H1 (cell line): ENCODE data around the gene SPEF1. TPM values are rescaled to one million over a fixed set of nuclear protein-coding genes. Genes with fewer than 3 reads are reported as not detected.
"Not testable (repeated sequence)": the region's sequence is repeated elsewhere in the genome, so short reads cannot be mapped to it uniquely, and the experiment has no call there.

Source experiments
- CTCF ChIA-PET: fragments of 300-600 bp; sonication (Branson Sonifier 250); formaldehyde crosslinking; loops from one replicate; lab custom pipeline; 2021; ENCODE audit not compliant: partially characterized antibody; lab: Charles Lee
- POLR2A ChIA-PET: fragments of 300-600 bp; sonication (Branson Sonifier 250); formaldehyde crosslinking; loops from one replicate; lab custom pipeline; 2021; ENCODE audit warnings: inconsistent platforms; ENCODE audit not compliant: partially characterized antibody; lab: Charles Lee
- DNase-seq, 2 experiments: peaks; one replicate each; pipeline versions ENCODE4 v3.0.0 to v3.0.0-alpha.2; 2010 to 2022; ENCODE audit warnings: low spot score in 2 of 2, low read depth in 1 of 2, mixed read lengths in 1 of 2
- FAIRE-seq: peaks from 2 replicates; lab custom pipeline; 2011; peaks lifted over from hg19 to GRCh38; lab: Jason Lieb, UNC
- H2AFZ ChIP-seq: 2 replicates; pipeline ENCODE4 v1.8.1; 2012; ENCODE audit warnings: low read length, inconsistent platforms
- H2AK5ac ChIP-seq: 2 replicates; pipeline ENCODE4 v1.6.1; 2013; ENCODE audit warnings: low read depth, low read length
- H2BK120ac ChIP-seq: replicated peaks from 2 replicates; pipeline ENCODE3; 2013; ENCODE audit warnings: low read depth, low read length, inconsistent platforms
- H2BK12ac ChIP-seq: 2 replicates; pipeline ENCODE4 v1.6.1; 2013; ENCODE audit warnings: low read depth, low read length
- H2BK15ac ChIP-seq: 2 replicates; pipeline ENCODE4 v1.6.1; 2013; ENCODE audit warnings: low read length
- H2BK20ac ChIP-seq: 2 replicates; pipeline ENCODE4 v1.6.1; 2013; ENCODE audit warnings: low read length
- H2BK5ac ChIP-seq: 2 replicates; pipeline ENCODE4 v1.6.1; 2013; ENCODE audit warnings: low read depth, low read length
- H3K14ac ChIP-seq: 2 replicates; pipeline ENCODE4 v1.6.1; 2013; ENCODE audit warnings: inconsistent platforms; ENCODE audit not compliant: insufficient read length
- H3K18ac ChIP-seq: 2 replicates; pipeline ENCODE4 v1.6.1; 2013; ENCODE audit warnings: low read length; ENCODE audit errors: extremely low read depth
- H3K23ac ChIP-seq: 2 replicates; pipeline ENCODE4 v1.6.1; 2013; ENCODE audit warnings: inconsistent platforms; ENCODE audit not compliant: insufficient read length
- H3K23me2 ChIP-seq: 2 replicates; pipeline ENCODE4 v1.6.1; 2013; ENCODE audit warnings: low read depth, low read length
- H3K27ac ChIP-seq: 2 replicates; pipeline ENCODE4 v1.6.1; 2011; ENCODE audit warnings: low read depth, low read length, inconsistent platforms
- H3K27me3 ChIP-seq, 4 experiments: replicated peaks in 1 of 4; 1 replicate in 1 of 4; 2 replicates in 3 of 4; pipeline versions ENCODE4 v1.6.1 to v1.8.1; 2011 to 2013; ENCODE audit warnings: low read length in 3 of 4, mild to moderate bottlenecking in 3 of 4, inconsistent platforms in 2 of 4, mixed read lengths in 2 of 4, moderate library complexity in 1 of 4; ENCODE audit not compliant: control insufficient read depth in 3 of 4, insufficient read depth in 3 of 4; ENCODE audit errors: extremely low read depth in 1 of 4
- H3K36me3 ChIP-seq, 4 experiments: 2 replicates each; pipeline versions ENCODE4 v1.6.1 to v1.8.1; 2011 to 2013; ENCODE audit warnings: mild to moderate bottlenecking in 4 of 4, low read length in 3 of 4, moderate library complexity in 2 of 4, control low read depth in 1 of 4, inconsistent platforms in 1 of 4; ENCODE audit not compliant: insufficient read depth in 4 of 4, control insufficient read depth in 2 of 4
- H3K4ac ChIP-seq: replicated peaks from 2 replicates; pipeline ENCODE3; 2013; ENCODE audit warnings: low read length, low read depth, mixed read lengths, inconsistent platforms; ENCODE audit not compliant: insufficient read length
- H3K4me1 ChIP-seq, 4 experiments: replicated peaks in 1 of 4; 1 replicate in 1 of 4; 2 replicates in 3 of 4; pipeline versions ENCODE4 v1.6.1 to v1.8.1; 2011 to 2013; ENCODE audit warnings: low read length in 3 of 4, inconsistent platforms in 2 of 4, mixed read lengths in 1 of 4; ENCODE audit not compliant: insufficient read depth in 4 of 4, control insufficient read depth in 3 of 4
- H3K4me2 ChIP-seq, 2 experiments: 2 replicates each; pipeline versions ENCODE4 v1.6.1 to v1.8.1; 2011 to 2013; ENCODE audit warnings: low read depth in 2 of 2, low read length in 2 of 2, control low read depth in 1 of 2, inconsistent platforms in 1 of 2, mild to moderate bottlenecking in 1 of 2; ENCODE audit not compliant: insufficient read depth in 1 of 2
- H3K4me3 ChIP-seq, 4 experiments: fragments of 200-600, 300-600 bp in 1 of 4; sonication (generic), shearing (Covaris generic), sonication (Bioruptor Twin) in 1 of 4; 2 replicates each; pipeline versions ENCODE4 v1.5.1 to v1.8.1; 2011 to 2016; ENCODE audit warnings: low read length in 4 of 4, low read depth in 3 of 4, control low read depth in 2 of 4, inconsistent platforms in 2 of 4, mild to moderate bottlenecking in 2 of 4, mixed read lengths in 1 of 4, moderate library complexity in 1 of 4; ENCODE audit not compliant: insufficient read depth in 2 of 4; ENCODE audit errors: extremely low read depth in 1 of 4
- H3K56ac ChIP-seq: replicated peaks from 2 replicates; pipeline ENCODE3; 2013; ENCODE audit warnings: low read depth, mild to moderate bottlenecking, mixed read lengths, low read length, inconsistent platforms; ENCODE audit not compliant: insufficient read length
- H3K79me1 ChIP-seq: 2 replicates; pipeline ENCODE4 v1.6.1; 2013; ENCODE audit warnings: low read depth, low read length, control low read depth
- H3K79me2 ChIP-seq, 2 experiments: 2 replicates each; pipeline versions ENCODE4 v1.6.1 to v1.8.1; 2012 to 2013; ENCODE audit warnings: low read length in 2 of 2, mild to moderate bottlenecking in 2 of 2, inconsistent platforms in 1 of 2; ENCODE audit not compliant: insufficient read depth in 2 of 2, control insufficient read depth in 1 of 2
- H3K9ac ChIP-seq, 4 experiments: replicated peaks in 1 of 4; 1 replicate in 1 of 4; 2 replicates in 3 of 4; pipeline versions ENCODE4 v1.6.1 to v1.8.1; 2011 to 2013; ENCODE audit warnings: low read depth in 3 of 4, low read length in 3 of 4, control low read depth in 2 of 4, mild to moderate bottlenecking in 2 of 4, moderate library complexity in 2 of 4, inconsistent platforms in 1 of 4; ENCODE audit errors: extremely low read depth in 1 of 4
- H3K9me3 ChIP-seq, 2 experiments: 2 replicates each; pipeline versions ENCODE4 v1.6.1 to v1.8.1; 2012 to 2013; ENCODE audit warnings: mild to moderate bottlenecking in 2 of 2, moderate library complexity in 2 of 2, control low read depth in 1 of 2, inconsistent platforms in 1 of 2, low read depth in 1 of 2, low read length in 1 of 2, mixed read lengths in 1 of 2; ENCODE audit not compliant: insufficient read depth in 2 of 2
- H4K20me1 ChIP-seq, 2 experiments: replicated peaks in 1 of 2; 2 replicates each; pipeline versions ENCODE3 to v1.8.1; 2011 to 2013; ENCODE audit warnings: inconsistent platforms in 2 of 2, low read length in 2 of 2, mild to moderate bottlenecking in 1 of 2; ENCODE audit not compliant: insufficient read depth in 2 of 2, control insufficient read depth in 1 of 2
- H4K5ac ChIP-seq: 2 replicates; pipeline ENCODE4 v1.6.1; 2013; ENCODE audit warnings: low read length, low read depth, mixed read lengths, inconsistent platforms; ENCODE audit not compliant: insufficient read length
- H4K8ac ChIP-seq: 2 replicates; pipeline ENCODE4 v1.8.0; 2013; ENCODE audit warnings: mild to moderate bottlenecking, moderate library complexity, low read length, inconsistent platforms; ENCODE audit not compliant: insufficient read depth; ENCODE audit errors: extremely low read depth
- H4K91ac ChIP-seq: replicated peaks from 2 replicates; pipeline ENCODE3; 2013; ENCODE audit warnings: low read length, mixed read lengths, inconsistent platforms; ENCODE audit not compliant: insufficient read length
- BACH1 ChIP-seq: IDR thresholded peaks from 2 replicates; pipeline ENCODE4 v1.6.1; 2012; ENCODE audit warnings: low read length, improper control_type of control experiment
- CHD1 ChIP-seq: IDR thresholded peaks from 2 replicates; pipeline ENCODE4 v1.6.1; 2012; ENCODE audit warnings: low read depth, low read length, improper control_type of control experiment
- FOSL1 ChIP-seq: IDR thresholded peaks from 2 replicates; pipeline ENCODE4 v1.6.1; 2011; ENCODE audit warnings: mild to moderate bottlenecking, low read depth, low read length, moderate library complexity; ENCODE audit not compliant: insufficient read depth
- NRF1 ChIP-seq: IDR thresholded peaks from 2 replicates; pipeline ENCODE4 v1.6.1; 2011; ENCODE audit warnings: mild to moderate bottlenecking, low read depth, low read length, improper control_type of control experiment
- RNF2 ChIP-seq: fragments of 200-900, 300-1000 bp; sonication (generic); IDR thresholded peaks from 2 replicates; pipeline ENCODE4 v1.7.1; 2016; ENCODE audit warnings: borderline replicate concordance, low read depth, mild to moderate bottlenecking, antibody characterized with exemption, low read length; ENCODE audit not compliant: poor library complexity, severe bottlenecking; ENCODE audit errors: missing control alignments
- SIX5 ChIP-seq: IDR thresholded peaks from 2 replicates; pipeline ENCODE4 v1.6.1; 2011; ENCODE audit warnings: mild to moderate bottlenecking, low read depth, low read length
- SP2 ChIP-seq: IDR thresholded peaks from 2 replicates; pipeline ENCODE4 v1.6.1; 2012; ENCODE audit warnings: mild to moderate bottlenecking, low read length, inconsistent platforms
- ZNF274 ChIP-seq: IDR thresholded peaks from 2 replicates; pipeline ENCODE4 v1.7.0; 2012; ENCODE audit warnings: low read length, borderline replicate concordance; ENCODE audit errors: extremely low read depth
- WGBS, 2 experiments: shearing (Covaris generic) in 1 of 2; methylation state at CpG; one replicate each; pipeline versions ENCODE4 v1.1.6 to v1.1.7; 2013 to 2015; ENCODE audit warnings: low lambda C conversion rate in 2 of 2, mixed read lengths in 2 of 2, inconsistent platforms in 1 of 2, low coverage in 1 of 2, missing lambda C conversion rate in 1 of 2; ENCODE audit not compliant: insufficient replicate concordance in 2 of 2, insufficient coverage in 1 of 2, insufficient read length in 1 of 2; ENCODE audit errors: extremely low coverage in 1 of 2, missing lambda C conversion rate in 1 of 2; 5-methylcytosine and 5-hydroxymethylcytosine counted together
- polyA plus RNA-seq, 7 experiments: library from polyadenylated mRNA; depleted of rRNA in 3 of 7; stranded (reverse) in 5 of 7; unstranded in 2 of 7; fragments of >200 nt in 5 of 7; fragments of 200-250 nt in 2 of 7; gene quantifications; 1 replicate in 5 of 7; 2 replicates in 1 of 7; 4 replicates in 1 of 7; pipeline versions ENCODE4 v1.2.1 to v1.2.3, GENCODE V29; 2011 to 2013; ENCODE audit warnings: missing spikeins in 2 of 7, mixed read lengths in 2 of 7
- total RNA-seq: library from RNA; stranded (reverse); fragmentation: NEBNext Ultra II Directional; extraction: Animal tissue kit (Norgen Biotek cat#: 25700); gene quantifications from 2 replicates; pipeline ENCODE4 v1.2.1, GENCODE V29; 2021

Gene SPEF1
- total and polyA plus RNA-seq, 2 of the 8 experiments (the other 6 are each of a cell fraction or from before 2014, with no cell fraction given): 0.51 to 0.71 TPM

DNA sequence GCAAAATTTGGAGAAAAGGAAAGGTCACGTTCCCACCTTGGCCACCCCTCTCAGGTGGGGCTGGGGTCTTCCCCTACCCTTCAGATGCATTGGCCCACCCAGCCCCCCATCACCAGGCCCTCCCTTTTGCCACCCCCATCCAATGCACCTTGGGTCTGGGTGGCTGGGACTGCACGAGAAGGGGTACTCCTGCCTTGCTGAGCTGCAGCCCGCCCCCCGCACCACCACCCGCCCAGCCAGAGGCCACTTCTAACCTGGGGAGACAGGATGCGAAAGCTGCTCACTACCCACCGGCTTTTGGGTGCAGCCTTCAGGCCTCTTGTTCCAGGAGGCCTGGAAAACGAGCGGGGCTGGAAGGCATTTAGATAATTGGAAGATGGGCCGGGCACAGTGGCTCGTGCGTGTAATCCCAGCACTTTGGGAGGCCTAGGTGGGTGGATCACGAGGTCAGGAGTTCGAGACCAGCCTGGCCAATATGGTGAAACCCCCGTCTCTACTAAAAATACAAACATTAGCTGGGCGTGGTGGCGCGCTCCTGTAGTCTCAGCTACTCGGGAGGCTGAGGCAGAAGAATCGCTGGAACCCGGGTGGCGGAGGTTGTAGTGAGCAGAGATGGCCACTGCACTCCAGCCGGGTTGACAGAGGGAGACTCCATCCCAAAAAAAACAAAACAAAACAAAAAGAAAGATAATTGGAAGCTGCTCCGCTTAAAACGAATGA lies 13.6 kb upstream of the SPEF1 start (continued):
- TF ChIP-seq NRF1: no peak
- TF ChIP-seq BACH1: no peak
- TF ChIP-seq FOSL1: no peak
- no peak for TF ChIP-seq ZNF274
- TF ChIP-seq CHD1: no peak
- TF ChIP-seq SIX5: no peak
- no peak for TF ChIP-seq SP2
- no peak for TF ChIP-seq RNF2
- TF ChIP-seq, all 59 proteins: peak for 0

DNA sequence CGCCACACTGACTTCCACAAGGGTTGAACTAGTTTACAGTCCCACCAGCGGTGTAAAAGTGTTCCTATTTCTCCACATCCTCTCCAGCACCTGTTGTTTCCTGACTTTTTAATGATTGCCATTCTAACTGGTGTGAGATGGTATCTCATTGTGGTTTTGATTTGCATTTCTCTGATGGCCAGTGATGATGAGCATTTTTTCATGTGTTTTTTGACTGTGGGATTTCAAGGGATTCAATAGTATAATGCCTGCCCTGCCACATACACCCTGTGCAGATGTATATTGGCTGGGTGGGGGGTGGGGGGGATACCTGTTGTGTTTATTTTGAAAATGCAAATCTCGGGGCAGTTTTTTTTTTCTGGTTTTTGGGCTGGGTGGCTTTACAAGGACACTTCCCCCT lies 12.9 kb upstream of the SPEF1 start:
- H3K9ac ChIP-seq, H3K27ac ChIP-seq, H3K79me2 ChIP-seq, H3K56ac ChIP-seq, H3K23me2 ChIP-seq, H4K91ac ChIP-seq, H2BK120ac ChIP-seq, H4K5ac ChIP-seq, H3K36me3 ChIP-seq, H3K4me2 ChIP-seq, H3K27me3 ChIP-seq, H2BK20ac ChIP-seq, H3K4me3 ChIP-seq, H3K9me3 ChIP-seq, H3K4ac ChIP-seq, H2AK5ac ChIP-seq, H3K79me1 ChIP-seq, FAIRE-seq, H4K8ac ChIP-seq, H2BK5ac ChIP-seq, H3K18ac ChIP-seq, H2AFZ ChIP-seq, H2BK15ac ChIP-seq, H4K20me1 ChIP-seq, H2BK12ac ChIP-seq, H3K23ac ChIP-seq, DNase-seq, H3K14ac ChIP-seq: not testable (repeated sequence)
- CTCF ChIA-PET: interaction anchor here (0.8 to 2.6 kb wide), 3 partner anchors 24 to 61 kb away, joined by 3 to 16 read pairs (median 9); no protein-coding TSS in a partner anchor
- POLR2A ChIA-PET: interaction anchor here (1.0 kb wide), 1 partner anchor 27 kb away, joined by 3 read pairs; the partner anchor contains the start of gene AP5S1
- 100% methylated on average over 1 of the region's 3 CpGs; no CpG with 5 or more reads in 1 of the 2 experiments for WGBS, 2 experiments
- peaks cover 5 to 18% (median 11%) of the 10 kb centered on the region in 4 experiments for H3K4me1 ChIP-seq
